WTC11 (cell line): Measurements from ENCODE around the gene INHA. TPM values are rescaled to one million over a fixed set of nuclear protein-coding genes. Genes with fewer than 3 reads are reported as not detected.

Experiments used
- ATAC-seq: fragments of 200-7000 bp; cut with Tn5 transposase; 2 replicates; pipeline ENCODE4 v1.10.0; 2021; ENCODE audit warnings: mild to moderate bottlenecking, moderate library complexity
- CTCF ChIA-PET: fragments of 300-600 bp; sonication (Branson Sonifier 250); formaldehyde crosslinking; loops from one replicate; lab custom pipeline; 2021; ENCODE audit warnings: antibody characterized with exemption; lab: Charles Lee
- POLR2A ChIA-PET: fragments of 350-600 bp; sonication (Branson Sonifier 250); formaldehyde crosslinking; loops from one replicate; lab custom pipeline; 2021; ENCODE audit warnings: antibody characterized with exemption; lab: Charles Lee
- DNase-seq: peaks from one replicate; pipeline ENCODE4 v3.0.0; 2021; ENCODE audit warnings: low spot score
- H3K27ac Mint-ChIP-seq: 2 replicates; pipeline ENCODE4 v1.8.0; 2021; ENCODE audit warnings: mixed read lengths
- H3K27me3 Mint-ChIP-seq: 2 replicates; pipeline ENCODE4 v1.8.0; 2021; ENCODE audit warnings: low read depth, mild to moderate bottlenecking, moderate library complexity, mixed read lengths
- H3K36me3 Mint-ChIP-seq: 2 replicates; pipeline ENCODE4 v1.8.0; 2021; ENCODE audit warnings: mixed read lengths
- H3K4me1 Mint-ChIP-seq: 2 replicates; pipeline ENCODE4 v1.8.0; 2022; ENCODE audit warnings: mixed read lengths
- H3K4me3 Mint-ChIP-seq: 2 replicates; pipeline ENCODE4 v1.8.0; 2021; ENCODE audit warnings: mild to moderate bottlenecking, moderate library complexity, mixed read lengths
- H3K9me3 Mint-ChIP-seq: 2 replicates; pipeline ENCODE4 v1.8.0; 2021; ENCODE audit warnings: mixed read lengths
- ARID4B ChIP-seq: sonication (generic); formaldehyde crosslinking; IDR thresholded peaks from 2 replicates; pipeline ENCODE4 v1.8.0; 2023; ENCODE audit warnings: missing genetic modification reagents, mild to moderate bottlenecking, borderline replicate concordance
- E2F1 ChIP-seq: sonication (generic); formaldehyde crosslinking; IDR thresholded peaks from 2 replicates; pipeline ENCODE4 v1.8.0; 2022; ENCODE audit warnings: mild to moderate bottlenecking, missing genetic modification reagents
- ELF4 ChIP-seq: sonication (generic); formaldehyde crosslinking; IDR thresholded peaks from 2 replicates; pipeline ENCODE4 v1.8.1; 2022; ENCODE audit warnings: low read depth, mild to moderate bottlenecking, moderate library complexity, missing genetic modification reagents
- ERG ChIP-seq: fragments of 250-450 bp; sonication (Bioruptor Pico); IDR thresholded peaks from 2 replicates; pipeline ENCODE4 v1.8.0; 2021; ENCODE audit warnings: mild to moderate bottlenecking
- ESRRA ChIP-seq: sonication (generic); formaldehyde crosslinking; IDR thresholded peaks from 2 replicates; pipeline ENCODE4 v1.8.1; 2022; ENCODE audit warnings: mild to moderate bottlenecking, missing genetic modification reagents, borderline replicate concordance
- GRHL2 ChIP-seq: fragments of 250-450 bp; sonication (Bioruptor Pico); IDR thresholded peaks from 2 replicates; pipeline ENCODE4 v1.8.0; 2022; ENCODE audit warnings: mild to moderate bottlenecking, moderate library complexity; ENCODE audit not compliant: insufficient replicate concordance, severe bottlenecking
- JAZF1 ChIP-seq: fragments of 250-450 bp; sonication (Bioruptor Pico); IDR thresholded peaks from 2 replicates; pipeline ENCODE4 v1.9.0; 2021; ENCODE audit warnings: moderate library complexity, mild to moderate bottlenecking, inconsistent platforms
- MLX ChIP-seq: sonication (generic); formaldehyde crosslinking; IDR thresholded peaks from 2 replicates; pipeline ENCODE4 v1.8.1; 2023; ENCODE audit warnings: mild to moderate bottlenecking, missing genetic modification reagents, moderate library complexity
- NFYB ChIP-seq: sonication (generic); formaldehyde crosslinking; conservative IDR thresholded peaks from 2 replicates; pipeline ENCODE4 v1.8.0; 2022; ENCODE audit warnings: low read depth, missing genetic modification reagents
- RORB ChIP-seq: fragments of 250-450 bp; sonication (Bioruptor Pico); IDR thresholded peaks from 2 replicates; pipeline ENCODE4 v1.9.0; 2021; ENCODE audit warnings: mild to moderate bottlenecking
- TEAD4 ChIP-seq: sonication (generic); formaldehyde crosslinking; IDR thresholded peaks from 2 replicates; pipeline ENCODE4 v1.8.0; 2022; ENCODE audit warnings: mild to moderate bottlenecking, missing genetic modification reagents
- TP53 ChIP-seq: sonication (generic); formaldehyde crosslinking; IDR thresholded peaks from 2 replicates; pipeline ENCODE4 v1.8.1; 2023; ENCODE audit warnings: mild to moderate bottlenecking, missing genetic modification reagents
- USF2 ChIP-seq: sonication (generic); formaldehyde crosslinking; IDR thresholded peaks from 2 replicates; pipeline ENCODE4 v1.8.1; 2023; ENCODE audit warnings: mild to moderate bottlenecking, missing genetic modification reagents, moderate library complexity
- ZBTB43 ChIP-seq: sonication (generic); formaldehyde crosslinking; IDR thresholded peaks from 2 replicates; pipeline ENCODE4 v1.8.1; 2023; ENCODE audit warnings: mild to moderate bottlenecking, missing genetic modification reagents
- ZMAT4 ChIP-seq: fragments of 250-450 bp; sonication (Bioruptor Pico); IDR thresholded peaks from 2 replicates; pipeline ENCODE4 v1.9.0; 2021; ENCODE audit warnings: mild to moderate bottlenecking
- ZNF121 ChIP-seq: sonication (generic); formaldehyde crosslinking; IDR thresholded peaks from 2 replicates; pipeline ENCODE4 v1.8.0; 2023; ENCODE audit warnings: missing genetic modification reagents
- ZNF263 ChIP-seq: sonication (generic); formaldehyde crosslinking; IDR thresholded peaks from 2 replicates; pipeline ENCODE4 v1.8.1; 2022; ENCODE audit warnings: low read depth, mild to moderate bottlenecking, moderate library complexity, missing genetic modification reagents
- ZNF396 ChIP-seq: fragments of 250-450 bp; sonication (Bioruptor Pico); IDR thresholded peaks from 2 replicates; pipeline ENCODE4 v1.8.0; 2021; ENCODE audit warnings: mild to moderate bottlenecking, moderate library complexity, borderline replicate concordance
- ZNF512 ChIP-seq: sonication (generic); formaldehyde crosslinking; IDR thresholded peaks from 2 replicates; pipeline ENCODE4 v1.8.1; 2022; ENCODE audit warnings: missing genetic modification reagents, borderline replicate concordance
- ZNF532 ChIP-seq: fragments of 250-450 bp; sonication (Bioruptor Pico); IDR thresholded peaks from 2 replicates; pipeline ENCODE4 v1.9.0; 2021; ENCODE audit warnings: mild to moderate bottlenecking, borderline replicate concordance
- total RNA-seq: library from RNA; stranded (reverse); gene quantifications from 3 replicates; pipeline ENCODE4 v1.2.3, GENCODE V29; 2021

INHA gene
- total RNA-seq, 1 experiment from 2014 or later, result 1.4 TPM

- TF ChIP-seq ERG (CRISPR knock-in tag), result no peak
- TF ChIP-seq ELF4 (CRISPR knock-in tag), result no peak
Measured at GRCh38 chr2:219554350-219554749, 17.8 kb upstream of the INHA start (continued).

GRCh38 chr2:219555956-219556355, 16.2 kb upstream of the INHA start:
- Mint-ChIP-seq H3K27me3 (peaks cover 27% of the 10 kb centered on the region), H3K36me3 (peaks cover 8% of the 10 kb centered on the region; the same call in 1 of the 2 replicates), H3K27ac (no peak overlapping the region), H3K4me3 (no peak overlapping the region), H3K9me3 (no peaks in the 10 kb centered on the region), H3K4me1 (peaks cover 19% of the 10 kb centered on the region)
- ChIA-PET POLR2A (no interaction called here), CTCF (interaction anchor here (7.2 kb wide), 1 partner anchor 16 kb away, joined by 86 read pairs; no protein-coding TSS in a partner anchor)
- no peak for TF ChIP-seq RORB
- TF ChIP-seq ZNF263 (CRISPR knock-in tag), result no peak
- TF ChIP-seq NFYB (CRISPR knock-in tag), result no peak
- TF ChIP-seq GRHL2 (CRISPR knock-in tag), result no peak
- TF ChIP-seq ARID4B, result no peak
- no peak for TF ChIP-seq JAZF1 (CRISPR knock-in tag)
- no peak for TF ChIP-seq TP53 (CRISPR knock-in tag)
- TF ChIP-seq ZNF532 (CRISPR knock-in tag), result no peak
- TF ChIP-seq TEAD4 (CRISPR knock-in tag), result no peak
- TF ChIP-seq ZNF512 (CRISPR knock-in tag), result no peak
- no peak for TF ChIP-seq E2F1 (CRISPR knock-in tag)
- TF ChIP-seq ZNF121 (CRISPR knock-in tag), result no peak
- TF ChIP-seq ZBTB43 (CRISPR knock-in tag), result no peak
- TF ChIP-seq ESRRA (CRISPR knock-in tag), result no peak
- no peak for TF ChIP-seq USF2 (CRISPR knock-in tag)
- no peak for TF ChIP-seq ZMAT4 (CRISPR knock-in tag)
- TF ChIP-seq MLX (CRISPR knock-in tag), result no peak
- no peak for TF ChIP-seq ZNF396
- ATAC-seq, result no peak
- DNase-seq, result no peak
